ENCODE measurements around the gene SPIRE2. TPM values are rescaled to one million over a fixed set of nuclear protein-coding genes. Genes with fewer than 3 reads are reported as not detected.

Gene SPIRE2
- total and polyA plus RNA-seq, 2 of the 13 experiments (the other 11 are each of a cell fraction or from before 2014, with no cell fraction given): 13.3 to 37.5 TPM

GRCh38 chr16:89860747-89861304 lies 32.6 kb downstream of the SPIRE2 start (continued):
- peak; percentile 82 for TF ChIP-seq ZNF547 (CRISPR knock-in tag; IDR thresholded peaks at IDR 0.05)
- TF ChIP-seq ZSCAN29 (CRISPR knock-in tag; conservative IDR thresholded peaks at IDR 0.05): no peak
- peak in 1 of 2 experiments; percentile 49; a peak in 1 of 4 replicates for TF ChIP-seq KLF16 (CRISPR knock-in tag; IDR thresholded peaks at IDR 0.05)
- no peak for TF ChIP-seq ZC3H4 (CRISPR knock-in tag; IDR thresholded peaks at IDR 0.05; ENCODE audit: borderline replicate concordance)
- TF ChIP-seq NR2F6 (IDR thresholded peaks at IDR 0.05): peak; percentile 18; the same call in 1 of the 2 replicates
- TF ChIP-seq NR2F6 (CRISPR knock-in tag; IDR thresholded peaks at IDR 0.05): peak; percentile 63; the same call in 1 of the 2 replicates
- TF ChIP-seq ZNF737 (CRISPR knock-in tag; IDR thresholded peaks at IDR 0.05; ENCODE audit: borderline replicate concordance): 0 out of 2 replicates have a peak, but pooled peaks have one; percentile 77
- no peak for TF ChIP-seq GLMP (CRISPR knock-in tag; IDR thresholded peaks at IDR 0.05; ENCODE audit: borderline replicate concordance)
- peak; percentile 60; the same call in 1 of the 2 replicates for TF ChIP-seq ETV6 (CRISPR knock-in tag; conservative IDR thresholded peaks at IDR 0.05)
- no peak for TF ChIP-seq ZSCAN22 (CRISPR knock-in tag; IDR thresholded peaks at IDR 0.05)
- TF ChIP-seq KDM2A (CRISPR knock-in tag; IDR thresholded peaks at IDR 0.05; ENCODE audit: borderline replicate concordance, low read depth): peak; percentile 79; the same call in 1 of the 2 replicates
- no peak for TF ChIP-seq ZBTB40 (IDR thresholded peaks at IDR 0.05)
- TF ChIP-seq ZBTB40 (CRISPR knock-in tag; IDR thresholded peaks at IDR 0.05): no peak
- TF ChIP-seq MED8 (CRISPR knock-in tag; IDR thresholded peaks at IDR 0.05; ENCODE audit: insufficient replicate concordance): no peak
- TF ChIP-seq ZKSCAN5 (CRISPR knock-in tag; IDR thresholded peaks at IDR 0.05): no peak
- peak; percentile 58 for TF ChIP-seq HNRNPLL (IDR thresholded peaks at IDR 0.05; ENCODE audit: low read depth, low read length, poor library complexity, severe bottlenecking)
- TF ChIP-seq, protein P1, sequence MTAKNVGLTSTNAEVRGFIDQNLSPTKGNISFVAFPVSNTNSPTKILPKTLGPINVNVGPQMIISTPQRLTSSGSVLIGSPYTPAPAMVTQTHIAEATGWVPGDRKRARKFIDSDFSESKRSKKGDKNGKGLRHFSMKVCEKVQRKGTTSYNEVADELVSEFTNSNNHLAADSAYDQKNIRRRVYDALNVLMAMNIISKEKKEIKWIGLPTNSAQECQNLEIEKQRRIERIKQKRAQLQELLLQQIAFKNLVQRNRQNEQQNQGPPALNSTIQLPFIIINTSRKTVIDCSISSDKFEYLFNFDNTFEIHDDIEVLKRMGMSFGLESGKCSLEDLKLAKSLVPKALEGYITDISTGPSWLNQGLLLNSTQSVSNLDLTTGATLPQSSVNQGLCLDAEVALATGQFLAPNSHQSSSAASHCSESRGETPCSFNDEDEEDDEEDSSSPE (CRISPR knock-in tag; IDR thresholded peaks at IDR 0.05): 0 out of 2 replicates have a peak, but pooled peaks have one; percentile 37
- no peak for TF ChIP-seq NONO (IDR thresholded peaks at IDR 0.05)
- TF ChIP-seq NONO (CRISPR knock-in tag; conservative IDR thresholded peaks at IDR 0.05): peak; percentile 82
- TF ChIP-seq NAIF1 (CRISPR knock-in tag; IDR thresholded peaks at IDR 0.05; ENCODE audit: borderline replicate concordance): no peak

Measured in HepG2 (cell line).